ENCODE results near the gene FOXL2NB. TPM values are rescaled to one million over a fixed set of nuclear protein-coding genes. Genes with fewer than 3 reads are reported as not detected.
"Not testable (repeated sequence)": the region's sequence is repeated elsewhere in the genome, so short reads cannot be mapped to it uniquely, and the experiment has no call there.

FOXL2NB gene
- total RNA-seq, 2 experiments from 2014 or later: not detected

GRCh38 chr3:138913766-138914165, 33.3 kb upstream of the FOXL2NB start:
- no peak overlapping the region for H3K4me3 Mint-ChIP-seq
- H3K9me3 Mint-ChIP-seq (ENCODE audit: low read depth): no peaks in the 10 kb centered on the region
- DNase-seq (no peak), ATAC-seq (no peak)
- ChIA-PET CTCF (interaction anchor here (0.6 to 10.2 kb wide), 7 partner anchors 9 to 728 kb away, joined by 3 to 212 read pairs (median 4); partner anchors contain the start of gene CEP70), POLR2A (no interaction called here)
- intact Hi-C loops (cut with DNase I, micrococcal nuclease): no loop called here
- H3K27ac Mint-ChIP-seq: no peak overlapping the region
- H3K36me3 Mint-ChIP-seq (ENCODE audit: low read depth): no peaks in the 10 kb centered on the region
- H3K27me3 Mint-ChIP-seq: peaks cover 2% of the 10 kb centered on the region
- peaks cover 5% of the 10 kb centered on the region for H3K4me1 Mint-ChIP-seq

DNA sequence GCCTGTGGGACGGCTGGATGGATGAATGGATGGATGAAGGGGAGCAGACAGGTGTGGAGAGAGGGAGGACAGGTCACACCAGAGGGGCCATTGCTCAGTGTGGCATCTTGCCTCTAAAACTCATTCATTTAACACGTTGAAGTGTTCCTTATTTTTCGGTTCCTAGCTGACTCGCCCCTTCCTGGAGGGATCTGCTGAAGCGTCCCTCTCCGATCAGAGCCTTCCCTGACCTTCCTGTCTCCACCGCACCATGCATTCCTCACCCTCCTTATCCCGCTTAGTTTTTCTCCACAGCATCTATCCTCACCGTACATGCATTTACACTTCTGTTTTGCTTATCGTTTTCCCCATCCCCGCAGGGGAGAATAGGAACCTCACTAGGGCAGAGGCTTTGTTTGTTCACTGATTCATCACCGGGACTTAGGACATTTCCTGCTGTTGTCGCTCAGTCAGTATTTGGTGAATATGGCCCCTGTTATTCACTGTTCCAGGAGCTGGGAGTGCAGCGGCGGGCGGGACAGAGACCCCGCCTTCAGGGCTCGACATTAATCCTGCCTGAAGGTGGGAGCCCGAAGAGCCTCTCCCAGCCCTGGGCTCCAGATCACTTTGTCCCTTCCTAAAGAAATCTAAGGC, 32.0 kb upstream of the FOXL2NB start:
- Mint-ChIP-seq H3K4me3 (peak overlapping the region; percentile 76), H3K27ac (no peak overlapping the region), H3K9me3 (ENCODE audit: low read depth) (no peaks in the 10 kb centered on the region), H3K4me1 (peaks cover 5% of the 10 kb centered on the region), H3K36me3 (ENCODE audit: low read depth) (no peaks in the 10 kb centered on the region), H3K27me3 (peaks cover 2% of the 10 kb centered on the region)
- ChIA-PET CTCF (interaction anchor here (0.5 to 10.2 kb wide), 73 partner anchors 9 to 849 kb away, joined by 3 to 212 read pairs (median 5); partner anchors contain the start of genes CEP70, ESYT3 and FAIM), POLR2A (interaction anchor here (0.6 to 0.8 kb wide), 2 partner anchors 213 to 321 kb away, joined by 3 to 7 read pairs; partner anchors contain the start of gene CEP70)
- intact Hi-C loops (cut with DNase I, micrococcal nuclease): loop anchor here (1.0 to 5.0 kb wide), 7 partner anchors 81 to 848 kb away; partner anchors contain the start of genes CEP70 (in 1 of the 2) and PIK3CB (in 1 of the 2)
- no peak for DNase-seq
- peak; percentile 3 for ATAC-seq

DNA sequence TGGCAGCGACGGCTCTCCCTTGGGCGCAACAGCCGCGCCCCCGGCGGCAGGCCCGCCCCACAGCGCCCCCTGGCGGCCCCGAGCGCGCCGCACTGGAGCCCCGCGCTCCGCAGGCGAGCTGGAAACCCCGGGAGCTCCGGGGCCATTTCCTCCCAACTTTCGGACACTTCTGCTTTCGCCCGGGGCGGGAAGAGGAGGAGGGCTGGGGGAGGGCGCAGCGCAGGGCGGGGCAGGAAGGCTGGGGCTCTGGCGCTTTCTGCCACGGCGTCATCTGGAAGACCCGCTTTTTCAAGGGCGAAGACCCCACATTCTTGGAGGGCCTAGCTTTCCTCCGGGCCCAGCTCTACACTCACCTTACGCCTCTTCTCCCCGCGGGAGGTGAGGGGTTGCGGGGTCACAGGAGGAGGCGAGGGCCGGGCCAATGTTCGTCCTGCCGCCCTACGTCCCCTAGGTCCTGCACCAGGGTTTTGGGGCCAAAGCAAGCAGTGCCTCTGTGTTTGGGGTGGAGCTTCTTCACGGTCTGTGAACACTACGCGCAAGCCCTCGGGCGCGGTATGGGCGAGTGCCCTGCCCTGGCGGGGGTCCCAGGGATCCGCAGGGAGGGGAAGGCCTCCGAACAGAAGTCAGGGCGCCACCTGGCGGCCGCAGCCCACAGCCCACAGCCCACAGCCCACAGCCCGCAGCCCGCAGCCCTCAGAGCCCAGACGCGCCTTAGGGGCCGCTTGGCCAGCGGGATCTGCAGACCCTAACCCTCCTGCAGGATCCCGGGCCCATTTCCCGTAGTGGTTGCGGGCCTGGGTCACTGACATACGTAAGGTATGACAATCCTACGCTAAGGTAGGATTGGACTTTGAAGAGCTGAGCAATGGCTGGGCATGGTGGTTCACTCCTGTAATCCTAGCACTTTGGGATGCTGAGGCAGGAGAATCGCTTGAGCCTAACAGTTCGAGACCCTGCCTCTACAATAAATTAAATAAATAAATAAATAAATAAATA, 31.2 kb upstream of the FOXL2NB start:
- intact Hi-C loops (cut with DNase I, micrococcal nuclease): loop anchor here (1.0 to 5.0 kb wide), 8 partner anchors 82 to 848 kb away; partner anchors contain the start of genes CEP70 (in 2 of the 2) and PIK3CB (in 1 of the 2)
- H3K27ac Mint-ChIP-seq: peak overlapping the region; percentile 73
- ATAC-seq: peak; percentile 89

DNA sequence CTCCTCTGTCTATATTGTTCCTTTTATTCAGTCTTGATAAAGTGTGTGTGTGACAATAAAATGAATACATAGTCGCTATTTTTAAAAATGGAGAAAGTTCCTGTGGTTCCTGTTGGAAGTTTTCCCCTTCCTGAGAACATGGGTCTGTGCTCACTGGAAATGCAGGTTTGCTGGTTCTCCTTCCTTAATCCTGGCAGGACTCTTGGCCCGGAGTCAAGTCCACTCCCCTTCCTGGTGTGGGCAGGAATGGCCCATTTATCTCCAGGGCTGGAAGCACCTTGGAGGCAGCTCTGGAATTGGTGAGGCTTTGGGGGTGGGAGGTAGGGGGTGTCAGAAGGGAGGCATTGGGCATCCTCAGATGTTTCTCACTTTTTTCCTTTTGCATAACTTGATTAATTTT, 30.2 kb upstream of the FOXL2NB start:
- peaks cover 2% of the 10 kb centered on the region for H3K27me3 Mint-ChIP-seq
- ChIA-PET CTCF (interaction anchor here (0.6 to 10.2 kb wide), 33 partner anchors 10 to 482 kb away, joined by 3 to 212 read pairs (median 6); partner anchors contain the start of genes CEP70 and ESYT3), POLR2A (interaction anchor here (0.6 kb wide), 1 partner anchor 59 kb away, joined by 4 read pairs; no protein-coding TSS in a partner anchor)
- no peak for ATAC-seq
- H3K36me3 Mint-ChIP-seq (ENCODE audit: low read depth): no peaks in the 10 kb centered on the region
- DNase-seq: no peak
- intact Hi-C loops (cut with DNase I, micrococcal nuclease): loop anchor here (1.0 to 5.0 kb wide), 6 partner anchors 135 to 850 kb away; partner anchors contain the start of gene CEP70 (in 1 of the 2)
- H3K27ac Mint-ChIP-seq: no peak overlapping the region
- H3K9me3 Mint-ChIP-seq (ENCODE audit: low read depth): no peaks in the 10 kb centered on the region
- H3K4me1 Mint-ChIP-seq: peaks cover 5% of the 10 kb centered on the region
- H3K4me3 Mint-ChIP-seq: no peak overlapping the region

More for the DNA sequence above, 31.2 kb upstream of the FOXL2NB start:
- Mint-ChIP-seq H3K36me3 (ENCODE audit: low read depth) (no peaks in the 10 kb centered on the region), H3K4me1 (peaks cover 5% of the 10 kb centered on the region), H3K27me3 (peaks cover 2% of the 10 kb centered on the region), H3K9me3 (ENCODE audit: low read depth) (no peaks in the 10 kb centered on the region), H3K4me3 (peak overlapping the region; percentile 76)
- ChIA-PET POLR2A (interaction anchor here (0.6 to 0.8 kb wide), 4 partner anchors 58 to 322 kb away, joined by 3 to 7 read pairs (median 5); partner anchors contain the start of gene CEP70), CTCF (interaction anchor here (0.5 to 10.2 kb wide), 91 partner anchors 8 to 850 kb away, joined by 3 to 212 read pairs (median 5); partner anchors contain the start of genes CEP70, ESYT3 and FAIM)
- peak; percentile 93 for DNase-seq

DNA sequence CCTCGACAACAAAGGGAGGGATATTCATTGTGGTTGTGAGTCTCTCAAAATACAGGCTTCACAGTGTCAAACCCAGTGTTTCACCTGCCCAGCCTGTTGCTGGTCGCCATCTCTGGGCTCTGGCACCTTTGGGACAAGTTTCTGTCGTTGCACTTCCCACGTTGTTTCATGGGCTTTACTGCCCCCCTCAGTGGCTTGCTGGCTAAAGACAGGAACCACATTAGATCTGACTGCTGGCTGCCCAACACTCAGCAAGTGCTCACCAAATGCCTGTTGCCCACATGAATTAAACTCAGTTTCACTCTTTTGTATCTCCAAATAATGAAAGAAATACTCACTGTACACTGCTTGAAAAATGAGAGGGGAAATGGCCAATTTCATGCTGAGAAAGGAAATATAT, 27.7 kb upstream of the FOXL2NB start:
- Mint-ChIP-seq H3K4me3 (no peak overlapping the region), H3K27ac (no peak overlapping the region), H3K9me3 (ENCODE audit: low read depth) (no peaks in the 10 kb centered on the region), H3K4me1 (peaks cover 5% of the 10 kb centered on the region), H3K36me3 (ENCODE audit: low read depth) (no peaks in the 10 kb centered on the region), H3K27me3 (peaks cover 2% of the 10 kb centered on the region)
- no peak for DNase-seq
- ChIA-PET POLR2A (no interaction called here), CTCF (interaction anchor here (0.6 to 10.2 kb wide), 9 partner anchors 17 to 712 kb away, joined by 3 to 212 read pairs (median 5); partner anchors contain the start of gene CEP70)
- intact Hi-C loops (cut with DNase I, micrococcal nuclease): loop anchor here in 1 of 2 experiments (5.0 kb wide), 4 partner anchors 137 to 852 kb away; no protein-coding TSS in a partner anchor
- no peak for ATAC-seq

- DNase-seq (no peak), ATAC-seq (no peak)
- H3K4me1 Mint-ChIP-seq: no peaks in the 10 kb centered on the region
- no peak overlapping the region for H3K4me3 Mint-ChIP-seq
- peaks cover 2% of the 10 kb centered on the region for H3K27me3 Mint-ChIP-seq
- intact Hi-C loops (cut with DNase I, micrococcal nuclease): loop anchor here in 1 of 2 experiments (2.0 kb wide), 1 partner anchor 443 kb away; no protein-coding TSS in a partner anchor
- ChIA-PET CTCF (interaction anchor here (0.6 to 4.9 kb wide), 16 partner anchors 9 to 879 kb away, joined by 3 to 52 read pairs (median 4); partner anchors contain the start of gene CEP70), POLR2A (interaction anchor here (0.6 kb wide), 1 partner anchor 225 kb away, joined by 3 read pairs; no protein-coding TSS in a partner anchor)
- no peaks in the 10 kb centered on the region for H3K36me3 Mint-ChIP-seq (ENCODE audit: low read depth)
- H3K9me3 Mint-ChIP-seq (ENCODE audit: low read depth): no peaks in the 10 kb centered on the region
- H3K27ac Mint-ChIP-seq: no peak overlapping the region
These were observed 25.4 kb upstream of the FOXL2NB start for GRCh38 chr3:138921316-138922292.

- ATAC-seq, POLR2A ChIA-PET: not testable (repeated sequence)
- intact Hi-C loops (cut with DNase I, micrococcal nuclease): loop anchor here in 1 of 2 experiments (2.0 kb wide), 1 partner anchor 444 kb away; no protein-coding TSS in a partner anchor
These were observed 24.6 kb upstream of the FOXL2NB start for GRCh38 chr3:138922400-138922799.

DNA sequence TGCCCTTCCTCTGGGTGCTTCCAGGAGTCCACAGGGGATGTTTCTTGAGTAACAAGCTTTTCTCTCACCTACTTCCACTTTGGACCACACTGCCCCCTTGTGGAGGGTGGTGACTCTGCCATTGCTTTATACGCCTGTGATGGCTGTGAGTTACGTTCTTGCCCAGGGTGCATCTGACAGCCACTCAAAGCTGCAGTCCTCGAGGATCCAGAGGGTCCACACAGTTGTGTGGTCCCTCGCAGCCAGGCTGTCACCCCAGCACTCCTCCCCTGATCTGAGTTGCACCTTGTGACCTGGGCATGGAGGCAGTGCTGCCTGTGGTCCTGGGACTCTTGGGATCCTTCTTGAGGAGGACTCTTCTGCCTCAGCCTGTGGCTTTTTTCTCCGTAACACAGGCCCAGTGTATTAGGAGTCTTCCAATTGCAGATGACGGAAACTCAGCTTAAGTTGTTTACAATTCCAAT, 23.5 kb upstream of the FOXL2NB start:
- Mint-ChIP-seq H3K27ac (no peak overlapping the region), H3K36me3 (ENCODE audit: low read depth) (no peaks in the 10 kb centered on the region), H3K27me3 (peaks cover 2% of the 10 kb centered on the region), H3K9me3 (ENCODE audit: low read depth) (no peaks in the 10 kb centered on the region), H3K4me3 (no peak overlapping the region), H3K4me1 (no peaks in the 10 kb centered on the region)
- POLR2A ChIA-PET: no interaction called here
- CTCF ChIA-PET: interaction anchor here (0.6 to 4.9 kb wide), 59 partner anchors 8 to 1283 kb away, joined by 3 to 52 read pairs (median 4); partner anchors contain the start of genes CEP70 and ESYT3
- intact Hi-C loops (cut with DNase I, micrococcal nuclease): loop anchor here (1.0 to 2.0 kb wide), 5 partner anchors 329 to 506 kb away; partner anchors contain the start of gene CEP70 (in 1 of the 2)
- ATAC-seq (peak; percentile 98), DNase-seq (peak; percentile 92)

More at GRCh38 chr3:138922400-138922799, 24.6 kb upstream of the FOXL2NB start:
- CTCF ChIA-PET: interaction anchor here (0.8 to 4.9 kb wide), 21 partner anchors 9 to 510 kb away, joined by 3 to 52 read pairs (median 4); partner anchors contain the start of genes CEP70 and ESYT3
- H3K4me3 Mint-ChIP-seq; H3K27me3 Mint-ChIP-seq; H3K4me1 Mint-ChIP-seq; H3K9me3 Mint-ChIP-seq (ENCODE audit: low read depth); DNase-seq; H3K36me3 Mint-ChIP-seq (ENCODE audit: low read depth); H3K27ac Mint-ChIP-seq: not testable (repeated sequence)

DNA sequence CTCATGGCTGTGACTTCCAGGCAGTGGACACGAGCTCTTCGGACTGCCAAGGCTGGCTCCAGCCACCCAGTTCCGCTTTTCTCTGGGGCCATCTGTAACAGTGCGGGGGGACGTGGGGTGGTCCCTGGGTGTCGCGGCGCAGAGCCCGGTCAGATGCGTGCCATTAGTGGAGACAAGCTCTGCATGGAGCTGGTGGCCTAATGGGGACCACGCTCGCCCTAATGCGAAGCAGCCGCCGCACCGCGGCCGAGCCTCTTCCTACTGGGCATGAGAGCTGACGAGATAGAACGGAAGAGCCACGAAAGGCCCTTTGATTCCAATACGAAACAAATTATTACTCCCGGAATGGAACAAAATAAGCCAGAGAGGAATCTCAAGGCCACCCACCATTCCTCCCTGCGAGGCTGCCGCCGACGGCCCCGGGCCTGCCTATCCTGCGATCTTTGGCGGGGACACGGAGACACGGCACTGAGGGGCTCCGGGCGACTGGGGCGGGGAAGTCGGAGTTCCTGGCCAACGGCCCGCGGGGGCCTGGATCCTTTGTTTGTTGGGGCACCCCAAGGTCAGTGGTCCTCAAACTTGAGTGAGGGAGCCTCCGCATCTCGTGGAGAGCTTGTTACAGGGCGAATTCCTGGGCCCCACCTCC, 18.2 kb upstream of the FOXL2NB start:
- POLR2A ChIA-PET: no interaction called here
- Mint-ChIP-seq H3K36me3 (ENCODE audit: low read depth) (no peaks in the 10 kb centered on the region), H3K4me1 (no peaks in the 10 kb centered on the region), H3K27me3 (peaks cover 12% of the 10 kb centered on the region), H3K4me3 (no peak overlapping the region), H3K9me3 (ENCODE audit: low read depth) (no peaks in the 10 kb centered on the region), H3K27ac (no peak overlapping the region)
- DNase-seq (no peak), ATAC-seq (no peak)
- intact Hi-C loops (cut with DNase I, micrococcal nuclease): no loop called here
- CTCF ChIA-PET: interaction anchor here (0.5 to 1.0 kb wide), 4 partner anchors 13 to 335 kb away, joined by 3 to 4 read pairs (median 3); partner anchors contain the start of gene CEP70
